22Rv1 (cell line): ENCODE data around the gene SUPT3H.
"Not testable (repeated sequence)": the region's sequence is repeated elsewhere in the genome, so short reads cannot be mapped to it uniquely, and the experiment has no call there.

ENCODE experiments used
- H3K27ac ChIP-seq: fragments of 450-650 bp; 2 replicates; pipeline ENCODE4 v1.5.1; 2017
- CTCF ChIP-seq: fragments of 450-650 bp; IDR thresholded peaks from 2 replicates; pipeline ENCODE4 v1.5.1; 2017; ENCODE audit warnings: mild to moderate bottlenecking
- ZFX ChIP-seq: fragments of 450-650 bp; IDR thresholded peaks from 2 replicates; pipeline ENCODE4 v1.6.1; 2017; ENCODE audit warnings: antibody characterized with exemption, borderline replicate concordance

The SUPT3H gene

GRCh38 chr6:44898296-44898930 is 479.3 kb downstream of the SUPT3H start:
- no peak overlapping the region for H3K27ac ChIP-seq
- TF ChIP-seq CTCF (no peak), ZFX (no peak)

- no peak overlapping the region for H3K27ac ChIP-seq
- no peak for TF ChIP-seq ZFX
- TF ChIP-seq CTCF: no peak
Measured at GRCh38 chr6:44897316-44897715, 480.4 kb downstream of the SUPT3H start.

- H3K27ac ChIP-seq: no peak overlapping the region
- TF ChIP-seq CTCF (no peak), ZFX (no peak)
Measured at GRCh38 chr6:44896701-44897100, 481.0 kb downstream of the SUPT3H start.

GRCh38 chr6:44892579-44892978 is 485.2 kb downstream of the SUPT3H start:
- TF ChIP-seq ZFX (no peak), CTCF (no peak)
- no peak overlapping the region for H3K27ac ChIP-seq

- not testable (repeated sequence) for H3K27ac ChIP-seq
Measured at GRCh38 chr6:44879071-44879470, 498.7 kb downstream of the SUPT3H start.

- H3K27ac ChIP-seq: not testable (repeated sequence)
Measured at GRCh38 chr6:44876638-44877037, 501.1 kb downstream of the SUPT3H start.

GRCh38 chr6:44869321-44869897 is 508.3 kb downstream of the SUPT3H start:
- no peak for TF ChIP-seq CTCF
- no peak for TF ChIP-seq ZFX
- no peak overlapping the region for H3K27ac ChIP-seq

GRCh38 chr6:44868910-44869309 is 508.8 kb downstream of the SUPT3H start:
- TF ChIP-seq ZFX: no peak
- H3K27ac ChIP-seq: no peak overlapping the region

GRCh38 chr6:44868335-44868668 is 509.4 kb downstream of the SUPT3H start:
- H3K27ac ChIP-seq: no peak overlapping the region
- TF ChIP-seq ZFX: no peak
- no peak for TF ChIP-seq CTCF
